HEK293T (cell line): ENCODE data around the gene PRKG2.

ENCODE experiments used
- CTCF ChIA-PET: fragments of 350-600 bp; formaldehyde crosslinking; extraction: SDS; loops from one replicate; lab custom pipeline; 2021; ENCODE audit warnings: antibody characterized with exemption, inconsistent platforms; lab: Yijun Ruan, JAX
- POLR2A ChIA-PET: fragments of 350-600 bp; formaldehyde crosslinking; extraction: SDS; loops from one replicate; lab custom pipeline; 2020; ENCODE audit warnings: antibody characterized with exemption, inconsistent platforms; lab: Yijun Ruan, JAX
- DNase-seq: peaks from one replicate; pipeline ENCODE4 v3.0.0; 2012; ENCODE audit warnings: mixed read lengths; ENCODE audit errors: extremely low spot score
- ARNT ChIP-seq: fragments of 450-650 bp; IDR thresholded peaks from 2 replicates; pipeline ENCODE4 v1.6.1; 2017; ENCODE audit warnings: mild to moderate bottlenecking
- BHLHE40 ChIP-seq: fragments of 450-650 bp; IDR thresholded peaks from 2 replicates; pipeline ENCODE4 v1.6.1; 2016; ENCODE audit warnings: mild to moderate bottlenecking, moderate library complexity, borderline replicate concordance
- CTBP1 ChIP-seq: fragments of 450-650 bp; IDR thresholded peaks from 2 replicates; pipeline ENCODE4 v1.6.1; 2016; ENCODE audit warnings: borderline replicate concordance
- ELF4 ChIP-seq: fragments of 450-650 bp; IDR thresholded peaks from 2 replicates; pipeline ENCODE4 v1.6.1; 2017; ENCODE audit warnings: antibody characterized with exemption
- FOXA1 ChIP-seq: fragments of 450-650 bp; IDR thresholded peaks from 2 replicates; pipeline ENCODE4 v1.6.1; 2016; ENCODE audit warnings: mild to moderate bottlenecking
- FOXK2 ChIP-seq: fragments of 450-650 bp; IDR thresholded peaks from 2 replicates; pipeline ENCODE4 v1.6.1; 2016; ENCODE audit warnings: mild to moderate bottlenecking
- FOXM1 ChIP-seq: fragments of 450-650 bp; IDR thresholded peaks from 2 replicates; pipeline ENCODE4 v1.6.1; 2017; ENCODE audit warnings: mild to moderate bottlenecking, borderline replicate concordance
- HDGF ChIP-seq: fragments of 450-650 bp; IDR thresholded peaks from 2 replicates; pipeline ENCODE4 v1.6.1; 2017; ENCODE audit warnings: antibody characterized with exemption, borderline replicate concordance
- L3MBTL2 ChIP-seq: fragments of 450-650 bp; conservative IDR thresholded peaks from 2 replicates; pipeline ENCODE4 v1.6.1; 2016; ENCODE audit warnings: mild to moderate bottlenecking
- LEF1 ChIP-seq: fragments of 450-650 bp; IDR thresholded peaks from 2 replicates; pipeline ENCODE4 v1.6.1; 2017; ENCODE audit warnings: mild to moderate bottlenecking, borderline replicate concordance
- NFRKB ChIP-seq: fragments of 450-650 bp; IDR thresholded peaks from 2 replicates; pipeline ENCODE4 v1.6.1; 2016; ENCODE audit warnings: mild to moderate bottlenecking, moderate library complexity
- PKNOX1 ChIP-seq: fragments of 450-650 bp; IDR thresholded peaks from 2 replicates; pipeline ENCODE4 v1.6.1; 2016
- SP1 ChIP-seq: fragments of 450-650 bp; IDR thresholded peaks from 2 replicates; pipeline ENCODE4 v1.6.1; 2017
- SUZ12 ChIP-seq: fragments of 450-650 bp; IDR thresholded peaks from 2 replicates; pipeline ENCODE4 v1.6.1; 2016; ENCODE audit warnings: mild to moderate bottlenecking
- TARDBP ChIP-seq: fragments of 450-650 bp; IDR thresholded peaks from 2 replicates; pipeline ENCODE4 v1.6.1; 2016
- ZNF384 ChIP-seq: fragments of 450-650 bp; IDR thresholded peaks from 2 replicates; pipeline ENCODE4 v1.6.1; 2016

PRKG2 gene

GRCh38 chr4:81143183-81143582, 71.8 kb downstream of the PRKG2 start:
- POLR2A ChIA-PET = no interaction called here
- no peak for DNase-seq
- TF ChIP-seq ELF4 = no peak
- TF ChIP-seq BHLHE40 = no peak
- TF ChIP-seq HDGF = no peak
- TF ChIP-seq FOXK2 = no peak
- TF ChIP-seq PKNOX1 = no peak
- no peak for TF ChIP-seq CTBP1
- no peak for TF ChIP-seq FOXM1
- no peak for TF ChIP-seq TARDBP
- no peak for TF ChIP-seq FOXA1
- no peak for TF ChIP-seq ZNF384
- no peak for TF ChIP-seq SP1
- TF ChIP-seq SUZ12 = no peak
- no peak for TF ChIP-seq NFRKB
- TF ChIP-seq L3MBTL2 = no peak
- no peak for TF ChIP-seq LEF1
- TF ChIP-seq ARNT = no peak
- CTCF ChIA-PET = interaction anchor here (0.7 kb wide), 1 partner anchor 92 kb away, joined by 3 read pairs; no protein-coding TSS in a partner anchor

GRCh38 chr4:81142744-81143143, 72.3 kb downstream of the PRKG2 start:
- no peak for TF ChIP-seq SP1
- no peak for TF ChIP-seq ARNT
- TF ChIP-seq BHLHE40 = no peak
- peak; percentile 80 for TF ChIP-seq PKNOX1
- TF ChIP-seq CTBP1 = no peak
- no peak for DNase-seq
- CTCF ChIA-PET = interaction anchor here (0.7 kb wide), 1 partner anchor 93 kb away, joined by 3 read pairs; no protein-coding TSS in a partner anchor
- POLR2A ChIA-PET = no interaction called here

GRCh38 chr4:81137894-81138293, 77.1 kb downstream of the PRKG2 start:
- CTCF ChIA-PET = no interaction called here
- TF ChIP-seq ZNF384 = no peak
- no peak for TF ChIP-seq PKNOX1
- TF ChIP-seq ARNT = no peak
- TF ChIP-seq SUZ12 = no peak
- no peak for TF ChIP-seq CTBP1
- TF ChIP-seq L3MBTL2 = no peak
- TF ChIP-seq ELF4 = no peak
- no peak for TF ChIP-seq FOXA1
- no peak for TF ChIP-seq FOXM1
- no peak for TF ChIP-seq HDGF
- no peak for TF ChIP-seq SP1
- no peak for TF ChIP-seq TARDBP
- TF ChIP-seq NFRKB = no peak
- no peak for TF ChIP-seq BHLHE40
- no peak for DNase-seq
- POLR2A ChIA-PET = no interaction called here

- no peak for DNase-seq
- ChIA-PET POLR2A (no interaction called here), CTCF (no interaction called here)
- TF ChIP-seq L3MBTL2 (no peak), FOXM1 (no peak), FOXA1 (no peak), ELF4 (no peak), BHLHE40 (no peak), HDGF (no peak), PKNOX1 (no peak), NFRKB (no peak), TARDBP (no peak), CTBP1 (no peak), LEF1 (no peak), ARNT (no peak), FOXK2 (no peak), ZNF384 (no peak), SUZ12 (no peak), SP1 (no peak)
Measured at GRCh38 chr4:81137446-81137845, 77.6 kb downstream of the PRKG2 start.

GRCh38 chr4:81136161-81136905, 78.7 kb downstream of the PRKG2 start:
- DNase-seq = no peak
- POLR2A ChIA-PET = no interaction called here
- CTCF ChIA-PET = no interaction called here
- no peak for TF ChIP-seq ZNF384
- TF ChIP-seq HDGF = no peak
- no peak for TF ChIP-seq FOXM1
- no peak for TF ChIP-seq BHLHE40
- TF ChIP-seq NFRKB = no peak
- no peak for TF ChIP-seq ELF4
- no peak for TF ChIP-seq FOXK2
- no peak for TF ChIP-seq PKNOX1
- no peak for TF ChIP-seq CTBP1
- no peak for TF ChIP-seq SP1
- no peak for TF ChIP-seq L3MBTL2
- no peak for TF ChIP-seq LEF1
- TF ChIP-seq ARNT = no peak
- no peak for TF ChIP-seq TARDBP
- TF ChIP-seq SUZ12 = no peak
- TF ChIP-seq FOXA1 = no peak
